K562 (cell line): Measurements from ENCODE around the gene CYS1. TPM values are rescaled to one million over a fixed set of nuclear protein-coding genes. Genes with fewer than 3 reads are reported as not detected.

Experiments used
- ARID2 ChIP-seq: fragments of 450-650 bp; IDR thresholded peaks from 2 replicates; pipeline ENCODE4 v1.6.1; 2017; ENCODE audit warnings: antibody characterized with exemption, mild to moderate bottlenecking
- CREB5 ChIP-seq: fragments of 250-450 bp; sonication (Bioruptor Pico); IDR thresholded peaks from 2 replicates; pipeline ENCODE4 v1.5.0; 2020; ENCODE audit warnings: mild to moderate bottlenecking
- DMBX1 ChIP-seq: fragments of 250-450 bp; sonication (Bioruptor Pico); IDR thresholded peaks from 2 replicates; pipeline ENCODE4 v1.8.0; 2022; ENCODE audit warnings: inconsistent platforms, mild to moderate bottlenecking, moderate library complexity, borderline replicate concordance
- E2F8 ChIP-seq: fragments of 450-650 bp; IDR thresholded peaks from 2 replicates; pipeline ENCODE4 v1.7.1; 2018; ENCODE audit warnings: mild to moderate bottlenecking, low read depth; ENCODE audit not compliant: partially characterized antibody
- HNRNPK ChIP-seq: fragments of 200-400 bp; formaldehyde crosslinking; IDR thresholded peaks from one replicate; pipeline ENCODE4 v1.6.1; 2018; ENCODE audit warnings: mild to moderate bottlenecking, low read depth, low read length; ENCODE audit not compliant: poor library complexity, severe bottlenecking
- PHTF2 ChIP-seq: fragments of 250-450 bp; sonication (Bioruptor Pico); IDR thresholded peaks from 2 replicates; pipeline ENCODE4 v1.5.0; 2021; ENCODE audit warnings: mild to moderate bottlenecking
- RAD51 ChIP-seq: fragments of 450-650 bp; IDR thresholded peaks from 2 replicates; pipeline ENCODE4 v1.7.1; 2016; ENCODE audit warnings: low read depth, mild to moderate bottlenecking, borderline replicate concordance
- SMC3 ChIP-seq: conservative IDR thresholded peaks from 2 replicates; pipeline ENCODE4 v1.6.1; 2011; ENCODE audit warnings: low read depth, low read length, improper control_type of control experiment; ENCODE audit not compliant: insufficient read depth
- TAF1 ChIP-seq: IDR thresholded peaks from 2 replicates; pipeline ENCODE4 v1.6.1; 2011; ENCODE audit warnings: mild to moderate bottlenecking, low read length, moderate library complexity; ENCODE audit not compliant: insufficient read depth, control insufficient read depth, severe bottlenecking; ENCODE audit errors: extremely low read depth
- USF2 ChIP-seq: sonication (generic); formaldehyde crosslinking; IDR thresholded peaks from 2 replicates; pipeline ENCODE4 v1.5.0; 2020; ENCODE audit warnings: missing genetic modification reagents
- ZC3H11A ChIP-seq: IDR thresholded peaks from 2 replicates; pipeline ENCODE4 v1.6.1; 2012; ENCODE audit warnings: low read depth, low read length, improper control_type of control experiment
- ZNF384 ChIP-seq: IDR thresholded peaks from 2 replicates; pipeline ENCODE4 v1.6.1; 2012; ENCODE audit warnings: low read depth, low read length, improper control_type of control experiment
- ZNF41 ChIP-seq: fragments of 250-450 bp; sonication (Bioruptor Pico); conservative IDR thresholded peaks from 2 replicates; pipeline ENCODE4 v1.4.0; 2020; ENCODE audit warnings: mild to moderate bottlenecking
- ZNF609 ChIP-seq: sonication (generic); formaldehyde crosslinking; IDR thresholded peaks from 2 replicates; pipeline ENCODE4 v1.8.1; 2023; ENCODE audit warnings: missing genetic modification reagents, mild to moderate bottlenecking, borderline replicate concordance
- ZNF740 ChIP-seq, 3 experiments: fragments of 200-800 bp in 1 of 3; sonication (Bioruptor generic) in 1 of 3; sonication (generic) in 1 of 3; formaldehyde crosslinking in 1 of 3; IDR thresholded peaks; 2 replicates each; pipeline versions ENCODE4 v1.6.1 to v1.8.0; 2016 to 2022; ENCODE audit warnings: mild to moderate bottlenecking in 2 of 3, missing compliant biosample characterization in 2 of 3, missing genetic modification characterization in 2 of 3, missing genetic modification reagents in 1 of 3
- polyA plus RNA-seq, 8 experiments: library from polyadenylated mRNA; depleted of rRNA in 4 of 8; stranded (reverse) in 5 of 8; unstranded in 3 of 8; fragments of >200 nt; fragmentation: Nextera tagmentation in 2 of 8; fragmentation: Illumina TruSeq in 1 of 8; extraction: Ambion mirVana in 2 of 8; extraction: Trizol in 1 of 8; gene quantifications; 2 replicates each; pipeline versions ENCODE4 v1.2.1 to v1.2.3, GENCODE V29; 2011 to 2014; ENCODE audit warnings: inconsistent platforms in 1 of 8, missing spikeins in 1 of 8
- total RNA-seq, 7 experiments: library from RNA; depleted of rRNA in 6 of 7; stranded (reverse); fragments of >200 nt in 6 of 7; fragmentation: Illumina TruSeq in 2 of 7; extraction: Trizol in 2 of 7; gene quantifications; 2 replicates each; pipeline versions ENCODE4 v1.2.1 to v1.2.3, GENCODE V29; 2011 to 2021; ENCODE audit warnings: low replicate concordance in 1 of 7

Gene CYS1
- total and polyA plus RNA-seq, 9 of the 15 experiments (the other 6 are each of a cell fraction or from before 2014, with no cell fraction given): 0.11 to 0.13 TPM; not detected in 7

- peak; percentile 31; the same call in 1 of the 2 replicates for TF ChIP-seq ZNF740 (CRISPR knock-in tag; IDR thresholded peaks at IDR 0.05)
- no peak for TF ChIP-seq ZNF740 (tag; IDR thresholded peaks at IDR 0.05)
- no peak for TF ChIP-seq ARID2
- peak; percentile 91 for TF ChIP-seq TAF1
- no peak for TF ChIP-seq ZC3H11A
- no peak for TF ChIP-seq HNRNPK
- TF ChIP-seq PHTF2 (CRISPR knock-in tag): no peak
- TF ChIP-seq CREB5 (CRISPR knock-in tag): no peak
- no peak for TF ChIP-seq DMBX1 (CRISPR knock-in tag)
- TF ChIP-seq E2F8: peak; percentile 93
- no peak for TF ChIP-seq SMC3
- TF ChIP-seq ZNF609 (CRISPR knock-in tag): no peak
- TF ChIP-seq ZNF41: no peak
- no peak for TF ChIP-seq RAD51
- TF ChIP-seq ZNF384: no peak
- no peak for TF ChIP-seq USF2 (CRISPR knock-in tag)
Measured at GRCh38 chr2:10122500-10123280, 42.5 kb upstream of the CYS1 start, which contains the start of gene RRM2 (continued).
